ENCODE results near the gene OSTN.

DNA sequence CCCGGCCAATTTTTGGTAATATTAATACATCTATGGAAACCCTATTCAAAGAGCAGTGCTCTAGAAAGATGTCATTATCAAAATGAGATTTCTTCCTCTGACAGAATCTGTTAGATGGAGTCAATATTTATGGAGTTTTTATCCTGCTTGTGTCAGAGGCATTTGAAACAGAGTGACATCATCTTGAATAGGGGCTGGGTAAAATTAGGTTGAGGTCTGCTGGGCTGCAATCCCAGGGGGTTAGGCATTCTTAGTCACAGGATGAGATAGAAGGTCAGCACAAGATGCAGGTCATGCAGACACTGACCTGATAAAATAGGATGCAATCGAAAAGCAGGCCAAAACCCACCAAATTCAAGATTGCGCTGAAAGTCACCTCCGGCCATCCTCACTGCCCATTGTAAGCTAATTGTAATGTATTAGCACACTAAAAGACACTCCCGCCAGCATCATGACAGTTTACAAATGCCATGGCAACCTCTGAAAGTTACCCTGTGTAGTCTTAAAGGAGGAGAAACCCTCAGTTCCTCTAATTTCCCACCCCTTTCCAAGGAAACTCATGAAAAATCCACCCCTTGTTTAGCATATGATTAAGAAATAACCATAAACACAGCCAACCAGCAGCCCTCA, 102.9 kb downstream of the OSTN start:
- TF ChIP-seq, protein P1, sequence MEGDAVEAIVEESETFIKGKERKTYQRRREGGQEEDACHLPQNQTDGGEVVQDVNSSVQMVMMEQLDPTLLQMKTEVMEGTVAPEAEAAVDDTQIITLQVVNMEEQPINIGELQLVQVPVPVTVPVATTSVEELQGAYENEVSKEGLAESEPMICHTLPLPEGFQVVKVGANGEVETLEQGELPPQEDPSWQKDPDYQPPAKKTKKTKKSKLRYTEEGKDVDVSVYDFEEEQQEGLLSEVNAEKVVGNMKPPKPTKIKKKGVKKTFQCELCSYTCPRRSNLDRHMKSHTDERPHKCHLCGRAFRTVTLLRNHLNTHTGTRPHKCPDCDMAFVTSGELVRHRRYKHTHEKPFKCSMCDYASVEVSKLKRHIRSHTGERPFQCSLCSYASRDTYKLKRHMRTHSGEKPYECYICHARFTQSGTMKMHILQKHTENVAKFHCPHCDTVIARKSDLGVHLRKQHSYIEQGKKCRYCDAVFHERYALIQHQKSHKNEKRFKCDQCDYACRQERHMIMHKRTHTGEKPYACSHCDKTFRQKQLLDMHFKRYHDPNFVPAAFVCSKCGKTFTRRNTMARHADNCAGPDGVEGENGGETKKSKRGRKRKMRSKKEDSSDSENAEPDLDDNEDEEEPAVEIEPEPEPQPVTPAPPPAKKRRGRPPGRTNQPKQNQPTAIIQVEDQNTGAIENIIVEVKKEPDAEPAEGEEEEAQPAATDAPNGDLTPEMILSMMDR (IDR thresholded peaks at IDR 0.05) = no peak
- TF ChIP-seq POLR2AphosphoS5 (IDR thresholded peaks at IDR 0.05) = no peak
